ENCODE data around the gene NFXL1.
A peak's percentile ranks its signal among the peaks of the same experiment; 100 is the strongest.

NFXL1 gene

DNA sequence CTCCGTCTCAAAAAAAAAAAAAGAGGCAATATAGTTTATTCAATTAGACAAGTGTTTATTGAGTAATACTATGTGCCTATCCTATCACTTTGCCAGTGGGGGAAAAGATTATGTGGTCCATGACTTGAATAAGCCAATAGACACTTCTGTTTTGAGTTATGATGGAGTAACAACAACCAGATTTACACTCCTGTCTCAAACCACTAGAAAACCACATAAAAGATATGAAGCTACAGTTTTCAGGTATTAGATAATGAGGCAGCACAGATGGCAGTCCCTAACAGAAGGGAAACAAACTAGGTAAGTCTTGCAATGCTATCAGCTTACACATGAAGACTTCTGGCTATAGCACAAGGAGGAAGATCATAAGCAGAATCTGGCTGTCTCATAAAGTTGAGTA is 22.5 kb downstream of the NFXL1 start:
- no peak for DNase-seq (ENCODE audit: low read depth)

DNA sequence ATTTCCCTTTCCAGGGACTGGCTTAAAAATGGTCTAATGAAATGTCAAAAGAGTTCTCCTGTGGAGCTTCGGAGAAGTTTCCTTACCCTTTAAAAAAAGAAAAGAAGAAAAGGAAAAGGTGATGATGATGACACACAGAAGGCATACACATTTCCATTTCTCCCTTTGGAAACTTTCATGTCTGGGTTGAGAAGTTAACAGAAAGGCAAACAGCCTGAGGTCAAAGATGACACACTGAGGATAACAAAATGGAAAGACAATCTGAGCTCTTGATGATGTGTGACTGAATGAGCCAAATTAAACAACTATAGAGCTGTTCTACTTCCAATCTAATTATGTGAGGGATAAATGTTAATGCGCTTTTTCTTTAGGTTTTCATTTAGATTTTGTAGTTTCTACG is 32.2 kb downstream of the NFXL1 start:
- no peak for DNase-seq (ENCODE audit: low read depth)

DNA sequence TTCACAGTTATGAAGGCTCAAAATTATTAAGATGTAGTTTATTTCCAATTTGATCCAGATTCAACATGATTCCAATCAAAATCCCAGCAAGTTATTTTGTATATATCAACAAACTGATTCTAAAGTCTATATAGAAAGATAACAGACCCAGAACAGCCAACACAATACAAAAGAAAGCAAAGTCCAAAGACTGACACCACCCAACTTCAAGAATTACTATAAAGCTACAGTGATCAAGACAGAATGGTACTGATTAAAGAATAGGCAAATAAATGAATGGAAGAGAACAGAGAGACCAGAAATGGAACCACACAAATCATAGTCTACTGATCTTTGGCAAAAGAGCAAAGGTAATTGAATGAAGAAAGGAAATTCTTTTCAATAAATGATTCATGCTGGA is 34.9 kb downstream of the NFXL1 start:
- no peak for DNase-seq (ENCODE audit: low read depth)

DNA sequence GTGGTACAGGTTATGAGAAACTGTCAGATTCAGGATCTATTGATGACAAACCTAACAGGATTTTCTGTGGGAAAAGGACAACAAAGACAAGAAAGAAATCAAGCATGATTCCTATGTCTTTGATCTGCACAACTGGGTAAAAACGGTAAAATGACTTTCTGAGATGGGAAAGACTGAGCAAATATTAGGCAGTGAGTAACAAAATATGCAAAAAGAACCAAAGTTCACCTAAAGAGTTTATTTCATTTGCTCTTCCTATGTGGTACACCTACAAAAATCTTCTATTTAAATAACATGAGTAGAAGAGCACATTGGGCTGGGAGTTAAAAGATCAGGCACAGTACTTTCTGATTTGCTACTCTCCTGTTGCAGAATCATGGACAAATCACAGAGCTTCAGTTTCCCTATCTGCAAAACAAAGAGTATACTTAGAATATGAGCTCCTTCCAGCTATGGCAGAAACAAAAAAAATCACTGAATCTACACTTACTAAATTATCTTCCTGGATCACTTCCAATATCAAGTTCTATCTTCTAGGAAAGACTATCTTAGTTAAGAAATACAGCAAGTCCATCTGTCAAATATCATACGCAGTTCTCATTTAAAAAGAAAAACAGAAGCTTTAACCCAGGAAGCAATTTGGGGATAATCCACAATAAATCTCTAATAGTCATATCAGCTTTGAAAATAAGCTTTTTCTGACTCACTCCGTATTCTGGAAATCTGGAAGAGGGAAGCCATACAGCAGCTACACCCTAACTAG is 37.4 kb downstream of the NFXL1 start:
- no peak for DNase-seq (ENCODE audit: low read depth)

DNA sequence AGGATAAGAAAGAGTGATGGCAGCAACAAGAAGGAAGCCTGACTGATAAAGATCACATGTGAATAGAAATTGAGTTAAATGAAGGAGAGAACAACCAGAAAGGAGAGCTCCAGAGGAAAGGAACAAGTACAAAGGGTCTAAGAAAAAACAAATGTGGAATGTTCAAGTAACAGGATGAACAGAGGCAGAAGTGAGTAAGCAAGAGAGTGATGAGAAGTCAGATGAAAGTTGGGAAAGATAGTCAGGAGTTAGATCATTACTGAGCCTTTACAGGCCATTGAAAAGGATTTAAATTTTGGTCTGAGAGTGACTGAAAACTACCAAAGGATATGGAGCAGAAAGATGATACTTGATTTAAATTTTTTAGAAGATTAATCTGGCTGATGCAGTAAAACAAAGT is 38.1 kb downstream of the NFXL1 start:
- DNase-seq (ENCODE audit: low read depth), result no peak

DNA sequence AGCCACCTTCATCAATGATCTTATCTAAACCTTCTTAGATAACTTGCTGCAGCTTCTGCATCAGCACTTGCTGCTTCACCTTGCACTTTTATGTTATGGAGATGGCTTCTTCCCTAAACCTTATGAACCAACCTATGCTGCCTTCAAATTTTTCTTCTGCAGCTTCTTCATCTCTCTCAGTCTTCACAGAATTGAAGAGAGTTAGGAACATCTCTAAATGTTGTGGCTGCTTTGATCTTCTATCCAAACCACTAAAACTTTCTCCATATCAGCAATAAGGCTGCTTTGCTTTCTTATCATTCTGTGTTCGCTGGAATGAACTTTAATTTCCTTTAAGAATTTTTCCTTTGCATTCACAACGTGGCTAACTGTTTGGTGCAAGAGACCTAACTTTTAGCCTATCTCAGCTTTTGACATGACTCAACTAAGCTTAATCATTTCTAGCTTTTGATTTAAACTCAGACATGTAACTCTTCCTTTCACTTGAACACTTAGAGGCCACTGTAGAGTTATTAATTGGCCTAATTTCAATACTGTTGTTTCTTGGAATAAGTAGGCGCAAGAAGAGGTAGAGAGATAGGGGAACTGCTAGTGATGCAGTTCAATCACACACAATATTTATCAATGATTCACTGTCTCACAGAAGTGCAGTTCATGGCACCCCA is 40.4 kb downstream of the NFXL1 start:
- no peak for DNase-seq (ENCODE audit: low read depth)

DNA sequence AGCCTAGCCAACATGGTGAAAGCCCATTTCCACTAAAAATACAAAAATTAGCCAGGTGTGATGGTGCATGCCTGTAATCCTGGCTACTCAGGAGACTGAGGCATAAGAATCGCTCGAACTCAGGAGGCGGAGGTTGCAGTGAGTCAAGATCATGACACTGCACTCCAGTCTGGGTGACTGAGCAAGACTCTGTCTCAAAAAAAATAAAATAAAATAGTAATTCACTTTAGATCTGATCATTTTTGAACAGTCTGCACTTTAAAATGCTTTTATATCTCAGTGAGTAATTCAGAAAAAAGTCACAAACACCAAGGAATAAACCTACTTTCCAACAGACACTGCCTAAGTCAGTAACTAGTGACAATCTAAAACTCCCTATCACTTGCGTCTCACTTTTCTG is 50.9 kb downstream of the NFXL1 start:
- DNase-seq (ENCODE audit: low read depth), result no peak

DNA sequence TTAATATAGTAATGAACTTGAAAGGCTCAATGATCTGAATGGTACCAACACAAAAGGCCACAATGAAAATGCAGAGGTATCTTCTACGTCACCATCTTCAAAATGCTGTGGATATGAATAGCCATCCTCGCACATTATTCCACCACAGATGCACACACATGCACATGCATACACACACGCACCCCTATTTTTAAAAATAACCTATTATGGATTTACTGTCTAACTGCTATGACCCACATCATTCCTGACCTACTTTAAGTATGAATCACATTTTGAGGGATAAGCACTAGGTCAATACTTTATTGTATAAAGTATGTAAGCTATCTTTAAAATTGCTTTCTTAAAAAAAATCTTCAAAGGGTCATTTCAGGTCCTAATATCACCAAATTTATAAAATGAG is 52.1 kb downstream of the NFXL1 start:
- no peak for DNase-seq (ENCODE audit: low read depth)

DNA sequence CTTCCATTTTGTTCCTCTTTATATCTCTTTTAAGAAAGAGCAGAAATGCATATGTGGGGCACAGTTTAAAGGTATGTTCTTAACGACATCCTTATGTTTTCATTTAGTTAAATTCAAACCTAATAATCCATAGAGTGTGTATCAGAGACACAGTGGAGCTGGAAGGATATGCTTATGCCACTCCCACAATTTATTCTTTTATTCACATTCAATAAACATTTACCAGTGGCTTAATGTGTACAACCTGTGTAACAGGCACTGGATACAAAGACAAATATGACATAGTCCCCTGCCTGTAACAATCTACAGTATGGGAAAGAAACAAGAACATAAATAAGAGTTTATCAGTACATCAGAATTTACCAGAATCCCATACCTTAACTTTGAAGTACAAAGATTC is 54.1 kb downstream of the NFXL1 start:
- no peak for DNase-seq (ENCODE audit: low read depth)

DNA sequence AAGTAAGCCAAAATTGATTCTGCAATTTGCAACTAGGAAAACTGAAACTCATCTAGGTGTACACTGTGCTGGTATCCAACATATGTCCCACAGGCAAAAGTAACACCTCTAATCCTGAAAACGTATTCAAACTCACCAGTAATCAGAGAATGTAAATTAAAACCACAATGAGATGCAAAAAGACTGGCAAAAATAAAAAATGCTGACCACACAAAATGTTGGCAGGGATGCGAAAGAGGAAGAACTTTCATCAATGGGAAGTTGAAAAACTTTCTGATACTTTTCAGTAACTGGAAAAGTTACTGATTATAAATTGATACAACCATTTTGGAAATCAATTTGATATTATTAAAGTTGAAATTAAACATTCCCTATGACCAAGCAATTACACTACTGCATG is 56.4 kb downstream of the NFXL1 start:
- DNase-seq (ENCODE audit: low read depth), result no peak

DNA sequence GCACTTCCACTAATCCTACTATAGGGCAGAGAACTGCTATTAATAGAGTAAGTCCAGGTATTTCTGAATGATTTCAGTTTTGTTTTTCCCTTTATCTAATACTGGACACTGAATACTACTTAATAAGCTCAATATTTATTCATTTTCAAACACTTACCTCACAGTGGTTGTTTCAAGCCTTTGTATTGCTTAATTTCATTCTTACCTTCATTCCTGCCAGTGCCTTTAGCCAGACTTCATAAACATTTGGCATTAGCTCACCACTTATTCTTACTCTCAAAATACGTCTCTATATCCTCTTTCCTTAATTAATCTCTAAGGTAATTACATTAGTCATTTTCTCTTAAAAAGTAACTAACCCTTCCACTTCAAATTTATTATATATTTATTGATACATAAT is 57.7 kb downstream of the NFXL1 start:
- DNase-seq (ENCODE audit: low read depth), result no peak

DNA sequence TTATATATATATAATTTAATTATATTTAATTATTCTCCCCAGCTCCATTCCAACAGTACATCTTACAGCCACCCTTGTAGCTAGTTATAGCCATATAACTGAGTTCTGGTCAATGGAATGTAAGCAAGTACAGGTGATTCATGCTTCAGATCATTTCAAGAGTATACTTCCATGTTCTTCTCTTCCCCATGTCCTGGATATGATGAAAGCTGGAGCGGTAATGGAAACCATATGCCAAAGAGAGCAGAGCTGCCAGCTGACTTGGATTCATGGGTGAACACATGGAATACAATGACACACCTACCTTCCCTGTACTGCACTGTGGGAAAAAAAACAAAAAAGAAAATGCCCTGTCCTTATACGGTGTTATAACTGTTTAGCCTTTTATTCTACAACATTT is 59.0 kb downstream of the NFXL1 start:
- no peak for DNase-seq (ENCODE audit: low read depth)

DNA sequence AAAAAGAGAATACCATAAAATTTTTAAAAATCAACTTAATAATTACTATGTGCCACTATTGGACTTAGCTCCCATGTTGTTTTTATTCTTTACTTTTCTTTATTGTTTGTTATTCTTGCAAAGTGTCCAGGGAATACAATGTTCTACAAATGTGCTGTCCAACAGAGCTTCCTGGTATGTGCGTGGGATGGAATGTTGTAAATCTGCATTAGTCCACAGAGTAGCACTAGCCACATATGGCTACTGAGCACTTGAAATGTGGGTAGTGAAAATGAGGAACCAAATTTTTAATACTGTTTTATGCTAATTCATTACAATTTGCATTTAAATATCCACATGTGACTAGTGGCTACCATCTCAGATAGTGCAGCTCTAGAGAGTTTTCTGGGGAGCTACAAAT is 62.2 kb downstream of the NFXL1 start:
- DNase-seq (ENCODE audit: low read depth), result no peak

DNA sequence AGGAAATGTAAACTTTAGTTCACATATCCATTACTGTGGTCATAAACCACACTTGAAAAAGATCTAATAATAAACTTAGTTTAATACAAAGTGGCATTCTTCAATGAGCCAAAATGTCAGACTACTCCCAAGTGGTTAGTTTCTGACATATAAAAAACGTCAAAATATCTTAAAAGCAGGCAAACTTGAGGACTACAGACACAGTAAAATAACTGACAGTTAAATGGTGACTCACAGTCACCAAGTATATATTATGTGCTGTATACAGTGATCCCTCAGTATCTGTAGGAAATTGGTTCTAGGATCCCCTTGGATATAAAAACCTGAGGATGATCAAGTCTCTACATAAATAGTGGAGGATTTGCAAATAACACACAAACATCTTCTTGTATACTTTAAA is 64.9 kb downstream of the NFXL1 start:
- DNase-seq (ENCODE audit: low read depth), result no peak

DNA sequence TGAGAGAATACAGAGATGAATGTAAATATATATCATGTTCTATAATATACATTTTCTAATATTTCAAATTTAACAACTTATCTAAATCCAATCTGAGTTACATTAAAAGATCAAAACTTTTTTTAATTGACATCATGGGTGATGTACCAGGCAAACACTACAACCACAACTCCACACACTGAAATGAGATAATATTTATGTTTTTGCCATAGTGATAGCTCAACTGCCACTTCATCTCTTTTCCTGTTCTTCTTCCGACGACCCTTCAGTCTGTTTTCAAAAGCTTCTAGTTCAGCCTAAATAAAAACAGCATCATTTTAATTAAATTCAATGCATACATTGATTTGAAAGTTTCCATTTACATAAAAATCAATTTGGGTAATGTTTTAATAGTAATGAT is 66.3 kb downstream of the NFXL1 start:
- DNase-seq (ENCODE audit: low read depth), result no peak

DNA sequence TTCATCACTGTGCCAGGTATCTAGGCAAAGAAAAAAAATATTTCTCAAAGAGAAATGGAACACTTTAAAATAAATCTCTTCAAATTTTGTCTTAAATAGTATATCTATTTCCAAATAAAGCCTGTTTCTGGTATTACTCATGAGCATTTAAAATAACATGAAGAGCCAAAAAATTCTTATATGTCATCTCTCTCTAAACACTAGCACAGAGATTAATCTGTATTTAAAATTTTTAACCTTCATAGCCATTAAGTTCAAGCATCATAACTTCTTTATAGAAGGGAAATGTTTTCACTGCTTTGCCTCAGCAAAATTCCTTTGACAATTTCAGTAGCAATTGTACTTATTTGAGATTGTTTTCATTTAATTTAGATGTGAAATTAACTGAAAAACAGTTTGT is 71.4 kb downstream of the NFXL1 start:
- DNase-seq (ENCODE audit: low read depth), result no peak

DNA sequence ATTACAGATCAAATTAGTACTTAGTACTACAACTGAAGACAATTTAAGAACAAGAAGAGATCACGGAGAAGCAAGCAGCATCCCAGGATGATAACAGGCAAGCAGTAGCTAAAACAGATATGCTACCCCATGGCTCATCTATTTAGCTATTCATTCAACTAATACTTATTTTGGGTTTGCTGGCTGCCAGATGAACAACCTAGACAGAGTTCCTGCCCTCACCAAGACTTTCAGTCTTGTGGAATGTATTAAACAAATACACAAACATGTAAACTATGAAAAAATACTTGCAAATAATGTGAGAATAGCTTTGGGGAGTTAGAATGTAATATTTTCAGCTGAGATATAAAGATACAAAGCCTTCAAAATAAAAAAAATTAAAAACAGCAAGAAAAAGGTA is 74.1 kb downstream of the NFXL1 start:
- no peak for DNase-seq (ENCODE audit: low read depth)

DNA sequence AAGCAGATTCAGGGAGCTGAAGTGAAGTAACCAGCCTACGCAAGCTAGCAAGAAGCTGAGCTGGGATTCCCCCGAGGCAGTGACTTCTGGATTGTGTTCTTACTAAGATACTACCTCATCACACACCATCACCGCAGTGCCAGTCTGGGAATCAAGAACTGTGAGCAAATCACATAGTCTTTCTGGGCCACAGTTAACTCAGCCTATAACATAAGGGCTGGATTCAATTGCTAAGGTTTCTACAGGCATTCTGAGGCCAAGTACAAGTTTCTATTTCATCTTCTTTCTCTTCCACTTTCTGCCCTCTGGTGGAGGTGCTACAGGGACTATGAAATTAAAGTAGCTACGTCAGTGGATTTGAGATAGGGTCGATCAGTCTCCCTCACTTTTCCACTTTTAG is 75.1 kb downstream of the NFXL1 start:
- peak; percentile 17 for DNase-seq (ENCODE audit: low read depth)

DNA sequence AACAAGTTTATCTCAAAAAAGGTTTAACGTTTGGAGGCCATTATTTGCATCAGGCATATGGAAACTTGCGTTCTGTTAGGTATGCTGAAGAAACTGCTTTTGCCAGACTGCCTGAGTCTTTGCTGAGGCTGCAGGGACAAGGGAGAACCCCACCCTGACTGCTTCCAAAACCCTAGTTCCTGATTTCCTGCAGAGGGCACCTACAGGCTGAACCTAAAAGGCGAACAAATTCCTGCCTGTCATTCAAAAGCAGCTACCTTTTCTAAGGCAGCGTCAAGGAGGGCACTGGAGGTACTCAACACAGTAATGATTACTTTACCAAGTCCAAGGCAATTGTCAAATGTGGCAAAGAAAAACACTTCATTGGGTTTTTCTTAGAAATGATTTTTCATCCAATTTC is 75.9 kb downstream of the NFXL1 start:
- DNase-seq (ENCODE audit: low read depth), result no peak

DNA sequence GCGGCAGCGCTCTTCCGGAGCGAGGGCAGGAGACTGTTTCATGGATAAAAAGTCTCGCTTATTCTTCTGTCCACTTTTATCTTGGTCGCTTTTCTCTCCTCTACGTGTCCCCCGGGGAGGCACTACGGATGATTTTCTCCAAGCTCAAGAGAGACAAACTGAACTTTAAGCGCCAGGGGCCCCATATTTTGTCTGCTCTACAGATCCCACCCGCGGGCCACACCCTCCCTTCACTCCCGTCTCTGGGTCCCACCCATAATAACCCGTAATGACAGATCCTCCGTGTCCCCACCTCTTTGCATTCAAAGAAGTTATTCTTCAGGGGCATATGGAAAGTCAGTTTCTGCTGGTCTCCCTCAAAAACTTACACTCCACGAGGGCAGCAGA is 76.5 kb downstream of the NFXL1 start, which contains the start of gene CORIN:
Gene CORIN, minus strand, starts transcription at position 160 of the 387 bp plus-strand sequence. Its CDS starts 118 bp downstream, at position 42.
- no peak for DNase-seq (ENCODE audit: low read depth)

DNA sequence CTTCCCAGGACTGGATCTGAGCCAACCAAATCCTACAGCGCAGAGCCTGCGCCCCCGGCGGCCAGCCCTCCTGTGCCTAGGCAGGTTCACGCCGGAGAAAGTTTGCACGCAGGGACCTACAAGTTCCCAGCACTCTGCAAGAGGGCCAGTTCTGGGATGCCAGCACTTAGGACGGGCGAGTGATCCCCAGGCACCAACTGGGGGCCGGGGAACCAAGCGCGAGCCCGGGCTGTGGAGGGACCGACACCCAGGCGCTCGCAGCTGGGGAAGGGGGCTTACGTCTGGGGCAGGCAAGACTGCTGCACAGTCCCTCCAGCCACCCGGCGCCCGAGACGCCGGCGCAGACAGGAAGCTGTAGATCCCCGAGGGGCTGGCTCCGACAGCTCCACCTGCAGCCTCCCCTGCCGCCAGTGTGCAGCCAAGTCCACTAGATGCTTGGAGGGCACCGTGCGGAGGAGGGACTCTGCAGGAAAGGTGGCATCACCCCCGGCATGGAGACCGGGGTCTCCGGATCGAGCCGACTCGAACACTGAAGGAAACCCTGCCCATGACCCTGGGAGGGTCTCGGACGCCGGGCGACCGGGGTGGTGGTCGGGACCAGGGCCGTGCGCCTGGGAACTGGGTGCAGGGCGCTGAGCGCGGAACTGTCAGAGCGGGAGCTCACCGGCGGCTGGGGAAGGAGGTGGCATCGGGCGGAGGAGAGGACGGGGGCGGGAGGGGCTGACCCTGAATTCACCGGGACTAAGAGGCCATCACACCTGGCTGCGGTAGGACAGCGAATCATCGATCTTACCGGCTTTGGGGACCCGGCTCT is 77.1 kb downstream of the NFXL1 start:
- DNase-seq (ENCODE audit: low read depth), result peak; percentile 14

DNA sequence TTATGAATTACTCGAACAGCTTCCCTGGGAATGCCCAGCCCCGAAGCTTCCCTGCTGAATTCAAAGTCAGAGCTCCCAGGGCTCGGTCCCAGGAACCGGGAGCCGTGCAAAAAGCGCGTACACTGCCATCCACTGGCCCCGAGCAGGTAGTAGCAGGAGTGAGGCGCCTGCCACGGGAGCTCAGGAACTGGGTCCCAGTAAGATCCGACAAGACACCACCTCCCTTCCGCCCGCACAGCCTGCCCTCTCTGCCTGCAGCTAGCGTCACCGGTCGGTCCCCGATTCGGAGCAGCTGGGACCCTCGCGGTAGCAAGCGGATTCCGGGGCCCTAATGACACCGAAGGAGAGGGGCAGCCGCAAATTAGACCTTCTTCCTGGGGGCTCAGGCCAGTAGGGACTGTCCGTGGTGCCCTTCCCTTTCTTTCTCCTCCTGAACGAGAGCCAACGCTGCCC is 77.7 kb downstream of the NFXL1 start:
- DNase-seq (ENCODE audit: low read depth), result peak; percentile 24

DNA sequence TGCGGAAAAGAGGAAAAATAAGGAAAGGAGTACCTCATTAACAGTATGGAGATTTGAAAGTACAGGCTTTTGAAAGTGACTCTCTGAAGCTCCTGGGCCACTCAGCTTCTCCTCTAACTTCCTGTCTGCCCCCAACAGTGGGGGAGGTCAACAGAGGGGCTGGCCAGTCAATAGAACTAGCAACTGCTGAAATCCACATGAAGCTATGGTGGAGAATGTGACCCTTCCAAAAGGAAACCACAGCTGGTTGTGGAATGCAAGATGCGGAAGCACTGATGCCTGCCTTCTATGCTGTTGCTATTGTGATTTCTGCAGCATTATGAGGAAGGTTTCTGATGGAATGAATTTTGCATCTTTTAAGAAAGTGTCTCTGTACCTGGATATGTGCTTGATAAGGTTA is 78.9 kb downstream of the NFXL1 start:
- no peak for DNase-seq (ENCODE audit: low read depth)
